ENCODE measurements around the gene CCDC158. TPM values are rescaled to one million over a fixed set of nuclear protein-coding genes. Genes with fewer than 3 reads are reported as not detected.

CCDC158 gene
- total and polyA plus RNA-seq, 2 of the 8 experiments (the other 6 are each of a cell fraction or from before 2014, with no cell fraction given): not detected

GRCh38 chr4:76313547-76313946 lies 107.4 kb downstream of the CCDC158 start:
- Histone ChIP-seq H2BK5ac (ENCODE audit: low read depth, low read length) (no peak overlapping the region), H2AK5ac (ENCODE audit: low read depth, low read length) (no peak overlapping the region), H2BK15ac (ENCODE audit: low read length) (no peak overlapping the region), H4K8ac (ENCODE audit: extremely low read depth, insufficient read depth, low read length) (no peak overlapping the region), H3K4me2 (ENCODE audit: insufficient read depth in 1 of 2, low read depth in 2 of 2, low read length in 2 of 2) (no peak overlapping the region), H2BK120ac (replicated peaks; ENCODE audit: low read depth, low read length) (no peak overlapping the region), H2BK12ac (ENCODE audit: low read depth, low read length) (no peak overlapping the region), H3K23ac (ENCODE audit: insufficient read length) (no peak overlapping the region), H3K36me3 (ENCODE audit: control insufficient read depth in 2 of 4, insufficient read depth in 4 of 4, low read length in 3 of 4) (peaks cover 0 to 4% (median 0%) of the 10 kb centered on the region in 4 experiments; a peak in 2 of 8 replicates), H3K18ac (ENCODE audit: extremely low read depth, low read length) (no peak overlapping the region), H3K27me3 (replicated peaks in 1 of 4; ENCODE audit: control insufficient read depth in 3 of 4, extremely low read depth in 1 of 4, insufficient read depth in 3 of 4, low read length in 3 of 4) (no peaks in the 10 kb centered on the region), H4K91ac (replicated peaks; ENCODE audit: insufficient read length, low read length) (no peak overlapping the region), H3K14ac (ENCODE audit: insufficient read length) (no peak overlapping the region), H2AFZ (ENCODE audit: low read length) (no peak overlapping the region), H2BK20ac (ENCODE audit: low read length) (no peak overlapping the region), H3K79me2 (ENCODE audit: control insufficient read depth in 1 of 2, insufficient read depth in 2 of 2, low read length in 2 of 2) (no peaks in the 10 kb centered on the region), H3K9me3 (ENCODE audit: insufficient read depth in 2 of 2, low read depth in 1 of 2, low read length in 1 of 2) (no peaks in the 10 kb centered on the region), H3K4ac (replicated peaks; ENCODE audit: insufficient read length, low read depth, low read length) (no peak overlapping the region), H3K9ac (replicated peaks in 1 of 4; ENCODE audit: extremely low read depth in 1 of 4, low read depth in 3 of 4, low read length in 3 of 4) (no peak overlapping the region), H3K4me3 (ENCODE audit: extremely low read depth in 1 of 4, insufficient read depth in 2 of 4, low read depth in 3 of 4, low read length in 4 of 4) (no peak overlapping the region), H3K23me2 (ENCODE audit: low read depth, low read length) (no peaks in the 10 kb centered on the region), H4K5ac (ENCODE audit: insufficient read length, low read depth, low read length) (no peak overlapping the region), H4K20me1 (replicated peaks in 1 of 2; ENCODE audit: control insufficient read depth in 1 of 2, insufficient read depth in 2 of 2, low read length in 2 of 2) (no peaks in the 10 kb centered on the region), H3K56ac (replicated peaks; ENCODE audit: insufficient read length, low read depth, low read length) (no peak overlapping the region), H3K79me1 (ENCODE audit: low read depth, low read length) (no peaks in the 10 kb centered on the region), H3K27ac (ENCODE audit: low read depth, low read length) (no peak overlapping the region), H3K4me1 (replicated peaks in 1 of 4; ENCODE audit: control insufficient read depth in 3 of 4, insufficient read depth in 4 of 4, low read length in 3 of 4) (no peaks in the 10 kb centered on the region)
- ChIA-PET CTCF (ENCODE audit: partially characterized antibody) (interaction anchor here (1.1 to 2.0 kb wide), 3 partner anchors 8 to 134 kb away, joined by 4 to 6 read pairs (median 5); no protein-coding TSS in a partner anchor), POLR2A (ENCODE audit: partially characterized antibody) (no interaction called here)
- DNase-seq (ENCODE audit: low read depth in 1 of 2, low spot score in 2 of 2) (no peak), FAIRE-seq (no peak)
- TF ChIP-seq SP4 (IDR thresholded peaks at IDR 0.05; ENCODE audit: low read length): no peak
- no peak for TF ChIP-seq BRCA1 (IDR thresholded peaks at IDR 0.05; ENCODE audit: low read depth, low read length)
- TF ChIP-seq SIX5 (IDR thresholded peaks at IDR 0.05; ENCODE audit: low read depth, low read length): no peak
- no peak for TF ChIP-seq TBP (IDR thresholded peaks at IDR 0.05; ENCODE audit: low read depth, low read length)
- WGBS, 2 experiments (ENCODE audit: extremely low coverage in 1 of 2, insufficient coverage in 1 of 2, insufficient read length in 1 of 2, insufficient replicate concordance in 2 of 2, low coverage in 1 of 2, low lambda C conversion rate in 2 of 2, missing lambda C conversion rate in 1 of 2): 81% methylated on average over 2 of the region's 2 CpGs; no CpG with 5 or more reads in 1 of the 2 experiments

All from H1 (cell line).